PC-9 (cell line): ENCODE measurements around the gene HTR7. TPM values are rescaled to one million over a fixed set of nuclear protein-coding genes. Genes with fewer than 3 reads are reported as not detected.

ENCODE experiments used
- BruUV-seq: library from RNA; stranded (reverse); fragments of 400-500 nt; replicated peaks from 2 replicates; lab custom pipeline; 2021; lab: Mats Ljungman, UMichigan
- CTCF ChIA-PET: fragments of 300-600 bp; sonication (Branson Sonifier 250); formaldehyde crosslinking; loops from one replicate; lab custom pipeline; 2022; ENCODE audit warnings: antibody characterized with exemption; lab: Charles Lee
- POLR2A ChIA-PET: fragments of 300-600 bp; sonication (Branson Sonifier 250); formaldehyde crosslinking; loops from one replicate; lab custom pipeline; 2022; ENCODE audit warnings: antibody characterized with exemption; ENCODE audit not compliant: unreplicated experiment; lab: Charles Lee
- DNase-seq, 2 experiments: peaks; one replicate each; pipeline versions ENCODE4 v3.0.0 to v3.0.0-alpha.2; 2015 to 2022; ENCODE audit warnings: mixed read lengths in 1 of 2
- H2AFZ ChIP-seq: fragments of 200-600 bp; sonication (generic); 2 replicates; pipeline ENCODE4 v1.8.1; 2017; ENCODE audit warnings: antibody characterized with exemption
- H3F3A ChIP-seq: fragments of 200-600 bp; sonication (generic); 2 replicates; pipeline ENCODE4 v1.8.1; 2017; ENCODE audit warnings: antibody characterized with exemption, mild to moderate bottlenecking, low read depth; ENCODE audit not compliant: insufficient read depth
- H3K27ac ChIP-seq: fragments of 200-600 bp; sonication (generic); 2 replicates; pipeline ENCODE4 v1.6.1; 2016; ENCODE audit warnings: mixed run types
- H3K27me3 ChIP-seq: fragments of 200-600 bp; sonication (generic); 2 replicates; pipeline ENCODE4 v1.6.1; 2016; ENCODE audit warnings: low read depth, mixed run types; ENCODE audit not compliant: insufficient read depth
- H3K36me3 ChIP-seq: fragments of 200-600 bp; sonication (generic); 2 replicates; pipeline ENCODE4 v1.6.1; 2016; ENCODE audit warnings: low read depth, mixed run types
- H3K4me1 ChIP-seq: fragments of 200-600 bp; sonication (generic); replicated peaks from 2 replicates; pipeline ENCODE4 v1.6.1; 2016; ENCODE audit warnings: mixed run types; ENCODE audit not compliant: insufficient read depth
- H3K4me2 ChIP-seq: fragments of 200-600 bp; sonication (generic); 2 replicates; pipeline ENCODE4 v1.6.1; 2017; ENCODE audit warnings: mixed run types
- H3K4me3 ChIP-seq: fragments of 200-600 bp; sonication (generic); 2 replicates; pipeline ENCODE4 v1.6.1; 2016; ENCODE audit warnings: mixed run types
- H3K79me2 ChIP-seq: fragments of 200-600 bp; sonication (generic); 2 replicates; pipeline ENCODE4 v1.6.1; 2017; ENCODE audit warnings: low read depth, mixed run types
- H3K9me2 ChIP-seq: fragments of 200-600 bp; sonication (generic); 2 replicates; pipeline ENCODE4 v1.8.1; 2017; ENCODE audit warnings: mild to moderate bottlenecking; ENCODE audit not compliant: insufficient read depth
- H3K9me3 ChIP-seq: fragments of 200-600 bp; sonication (generic); 2 replicates; pipeline ENCODE4 v1.8.1; 2016; ENCODE audit warnings: low read depth; ENCODE audit not compliant: insufficient read depth
- H4K20me1 ChIP-seq: fragments of 200-600 bp; sonication (generic); 2 replicates; pipeline ENCODE4 v1.8.1; 2017; ENCODE audit not compliant: insufficient read depth
- EZH2 ChIP-seq: fragments of 200-600 bp; sonication (generic); IDR thresholded peaks from 2 replicates; pipeline ENCODE4 v1.8.0; 2017; ENCODE audit warnings: antibody characterized with exemption, low read depth
- intact Hi-C: fragments of 100-400 bp; cut with micrococcal nuclease; formaldehyde crosslinking; loops from one replicate; pipeline ENCODE4 v1.10.0; 2022; ENCODE audit not compliant: unreplicated experiment
- total RNA-seq: library from RNA; stranded (reverse); gene quantifications from 2 replicates; pipeline ENCODE4 v1.2.3, GENCODE V29; 2021
- TF ChIP-seq, protein P1 (sequence below): fragments of 200-600 bp; sonication (generic); conservative IDR thresholded peaks from 2 replicates; pipeline ENCODE4 v1.6.1; 2017; ENCODE audit warnings: mixed run types, antibody characterized with exemption, mild to moderate bottlenecking, moderate library complexity

The HTR7 gene
- total RNA-seq, 1 experiment from 2014 or later = 0.52 TPM

DNA sequence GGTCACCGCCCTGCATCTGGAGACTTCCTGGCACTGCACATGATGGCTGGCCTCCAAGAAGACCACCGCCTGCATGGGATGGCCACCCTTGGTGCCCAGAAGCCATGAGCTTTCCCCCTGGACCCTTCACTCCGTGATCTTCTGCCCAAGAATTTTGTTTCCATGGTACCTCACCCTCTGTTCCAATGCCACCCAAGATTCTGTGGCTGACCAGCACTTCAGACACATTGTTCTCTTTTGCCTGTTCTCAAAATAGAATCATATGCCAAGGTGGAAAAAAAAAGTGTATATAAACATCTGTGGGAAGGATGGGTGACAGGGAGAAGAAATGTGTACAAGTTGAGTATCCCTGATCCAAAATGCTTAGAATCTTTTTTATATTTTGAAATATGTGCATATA, 12.1 kb downstream of the HTR7 start:
- H3K27ac ChIP-seq = no peak overlapping the region
- no peak overlapping the region for H3K4me2 ChIP-seq
- no peak overlapping the region for H2AFZ ChIP-seq
- H3K9me3 ChIP-seq = no peaks in the 10 kb centered on the region
- DNase-seq = no peak
- TF ChIP-seq EZH2 = no peak
- TF ChIP-seq, protein P1, sequence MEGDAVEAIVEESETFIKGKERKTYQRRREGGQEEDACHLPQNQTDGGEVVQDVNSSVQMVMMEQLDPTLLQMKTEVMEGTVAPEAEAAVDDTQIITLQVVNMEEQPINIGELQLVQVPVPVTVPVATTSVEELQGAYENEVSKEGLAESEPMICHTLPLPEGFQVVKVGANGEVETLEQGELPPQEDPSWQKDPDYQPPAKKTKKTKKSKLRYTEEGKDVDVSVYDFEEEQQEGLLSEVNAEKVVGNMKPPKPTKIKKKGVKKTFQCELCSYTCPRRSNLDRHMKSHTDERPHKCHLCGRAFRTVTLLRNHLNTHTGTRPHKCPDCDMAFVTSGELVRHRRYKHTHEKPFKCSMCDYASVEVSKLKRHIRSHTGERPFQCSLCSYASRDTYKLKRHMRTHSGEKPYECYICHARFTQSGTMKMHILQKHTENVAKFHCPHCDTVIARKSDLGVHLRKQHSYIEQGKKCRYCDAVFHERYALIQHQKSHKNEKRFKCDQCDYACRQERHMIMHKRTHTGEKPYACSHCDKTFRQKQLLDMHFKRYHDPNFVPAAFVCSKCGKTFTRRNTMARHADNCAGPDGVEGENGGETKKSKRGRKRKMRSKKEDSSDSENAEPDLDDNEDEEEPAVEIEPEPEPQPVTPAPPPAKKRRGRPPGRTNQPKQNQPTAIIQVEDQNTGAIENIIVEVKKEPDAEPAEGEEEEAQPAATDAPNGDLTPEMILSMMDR = no peak
- CTCF ChIA-PET = no interaction called here
- no peaks in the 10 kb centered on the region for H3K4me1 ChIP-seq
- H3K79me2 ChIP-seq = no peaks in the 10 kb centered on the region
- H4K20me1 ChIP-seq = no peaks in the 10 kb centered on the region
- H3K9me2 ChIP-seq = no peaks in the 10 kb centered on the region
- intact Hi-C loops = no loop called here
- no peaks in the 10 kb centered on the region for H3F3A ChIP-seq
- POLR2A ChIA-PET = no interaction called here
- H3K4me3 ChIP-seq = no peak overlapping the region
- no peaks in the 10 kb centered on the region for H3K36me3 ChIP-seq
- no peaks in the 10 kb centered on the region for H3K27me3 ChIP-seq
- no TSS peak for BruUV-seq

DNA sequence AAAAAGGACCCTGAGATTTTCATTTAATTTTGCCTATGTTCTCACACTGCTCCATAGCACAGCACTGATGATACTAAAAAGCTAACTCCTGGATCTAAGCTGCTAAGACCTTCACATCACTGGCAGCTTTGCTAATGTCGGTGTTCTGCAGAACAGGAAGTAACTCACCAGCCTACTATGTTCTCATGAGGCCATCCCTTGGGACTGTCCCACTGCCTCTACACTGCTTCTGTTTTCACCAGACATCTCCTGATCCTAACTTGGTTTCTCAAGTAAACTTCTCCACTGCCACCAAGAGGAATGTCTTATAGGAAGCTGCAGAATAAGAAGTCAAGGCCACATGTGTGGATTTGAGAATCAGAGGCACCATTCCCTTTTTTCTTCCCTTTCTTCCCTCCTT, 15.1 kb downstream of the HTR7 start:
- Histone ChIP-seq H3K4me3 (no peak overlapping the region), H3K9me2 (no peaks in the 10 kb centered on the region), H2AFZ (no peak overlapping the region), H3K4me2 (no peak overlapping the region), H3K36me3 (no peaks in the 10 kb centered on the region), H4K20me1 (no peaks in the 10 kb centered on the region), H3K27ac (no peak overlapping the region), H3F3A (no peaks in the 10 kb centered on the region), H3K9me3 (no peaks in the 10 kb centered on the region), H3K79me2 (no peaks in the 10 kb centered on the region), H3K27me3 (no peaks in the 10 kb centered on the region), H3K4me1 (no peaks in the 10 kb centered on the region)
- DNase-seq = no peak
- BruUV-seq = no TSS peak
- POLR2A ChIA-PET = no interaction called here
- intact Hi-C loops = no loop called here
- TF ChIP-seq, protein P1 = no peak
- no peak for TF ChIP-seq EZH2
- CTCF ChIA-PET = no interaction called here

DNA sequence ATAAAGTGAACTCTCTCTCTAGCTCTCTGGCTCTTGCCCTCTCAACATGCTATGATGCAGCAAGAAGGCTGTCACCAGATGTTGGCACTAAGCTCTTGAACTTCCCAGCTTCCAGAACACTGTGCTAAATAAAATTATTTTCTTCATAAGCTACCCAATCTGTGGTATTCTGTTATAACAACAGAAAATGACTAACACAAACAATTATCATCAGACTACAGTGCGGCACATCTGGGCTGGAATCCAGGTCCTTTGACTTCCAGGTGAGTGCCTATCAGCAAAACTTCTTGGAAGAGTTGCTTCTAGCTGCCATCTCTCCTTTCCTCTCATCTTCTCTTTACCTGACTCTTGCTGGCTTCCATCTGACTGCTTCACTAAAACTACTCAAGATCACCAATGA, 20.4 kb downstream of the HTR7 start:
- no peak overlapping the region for H3K4me2 ChIP-seq
- ChIA-PET POLR2A (no interaction called here), CTCF (no interaction called here)
- no peak overlapping the region for H3K27ac ChIP-seq
- no peak overlapping the region for H3K4me3 ChIP-seq
- intact Hi-C loops = no loop called here
- H3F3A ChIP-seq = no peaks in the 10 kb centered on the region
- no peaks in the 10 kb centered on the region for H4K20me1 ChIP-seq
- no peak overlapping the region for H2AFZ ChIP-seq
- H3K36me3 ChIP-seq = no peaks in the 10 kb centered on the region
- H3K79me2 ChIP-seq = no peaks in the 10 kb centered on the region
- no peaks in the 10 kb centered on the region for H3K27me3 ChIP-seq
- H3K9me3 ChIP-seq = no peaks in the 10 kb centered on the region
- H3K4me1 ChIP-seq = no peaks in the 10 kb centered on the region
- no TSS peak for BruUV-seq
- no peak for TF ChIP-seq EZH2
- no peak for DNase-seq
- H3K9me2 ChIP-seq = no peaks in the 10 kb centered on the region

DNA sequence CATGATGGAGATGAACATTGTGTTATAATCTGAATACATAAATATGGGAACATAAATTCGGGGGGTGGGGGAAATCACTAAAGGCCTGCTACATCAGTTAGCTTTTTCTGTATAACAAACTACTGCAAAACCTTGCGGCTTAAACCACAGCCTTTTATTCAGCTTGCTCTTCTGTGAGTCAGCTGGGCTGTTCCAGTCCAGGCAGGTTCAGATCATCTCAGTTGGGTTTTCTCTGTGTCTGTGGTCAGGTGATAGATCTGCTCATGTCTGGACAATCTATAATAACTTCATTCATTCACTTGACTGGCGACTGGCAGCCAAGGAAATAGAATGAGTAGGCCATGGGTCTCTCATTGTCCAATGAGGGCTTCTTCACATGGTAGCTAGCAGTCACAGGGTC, 23.5 kb downstream of the HTR7 start:
- TF ChIP-seq, protein P1 = no peak
- TF ChIP-seq EZH2 = no peak
- no peak overlapping the region for H3K4me2 ChIP-seq
- H3F3A ChIP-seq = no peaks in the 10 kb centered on the region
- no peaks in the 10 kb centered on the region for H3K9me3 ChIP-seq
- BruUV-seq = no TSS peak
- no peak overlapping the region for H3K27ac ChIP-seq
- H4K20me1 ChIP-seq = no peaks in the 10 kb centered on the region
- no peak for DNase-seq
- no peaks in the 10 kb centered on the region for H3K27me3 ChIP-seq
- H3K36me3 ChIP-seq = no peaks in the 10 kb centered on the region
- CTCF ChIA-PET = no interaction called here
- H3K9me2 ChIP-seq = no peaks in the 10 kb centered on the region
- no peaks in the 10 kb centered on the region for H3K4me1 ChIP-seq
- intact Hi-C loops = no loop called here
- H3K4me3 ChIP-seq = no peak overlapping the region
- POLR2A ChIA-PET = interaction anchor here (0.7 kb wide), 1 partner anchor 1091 kb away, joined by 3 read pairs; no protein-coding TSS in a partner anchor
- no peaks in the 10 kb centered on the region for H3K79me2 ChIP-seq
- H2AFZ ChIP-seq = no peak overlapping the region
